HT1080 (cell line): ENCODE results near the gene MBD2. TPM values are rescaled to one million over a fixed set of nuclear protein-coding genes. Genes with fewer than 3 reads are reported as not detected.
A peak's percentile ranks its signal among the peaks of the same experiment; 100 is the strongest.

ENCODE experiments used
- DNase-seq: peaks from one replicate; pipeline ENCODE4 v3.0.0-alpha.2; 2015; ENCODE audit warnings: low read depth
- small RNA-seq: library from RNA; depleted of rRNA; stranded (forward); fragments of <200 nt; gene quantifications from one replicate; pipeline ENCODE3, GENCODE V24; 2014
- total RNA-seq: library from RNA; depleted of rRNA; stranded (reverse); fragments of >200 nt; shearing (Covaris generic); gene quantifications from 2 replicates; pipeline ENCODE4 v1.2.3, GENCODE V29; 2014; rRNA removed

The MBD2 gene
- total RNA-seq, 1 experiment from 2014 or later, result 45.9 TPM

- peak; percentile 58 for DNase-seq
These were observed 115.3 kb downstream of the MBD2 start for GRCh38 chr18:54109131-54109683.

- no peak for DNase-seq
These were observed 122.3 kb downstream of the MBD2 start for GRCh38 chr18:54102123-54102522.

Small RNAs within 50 kb of the gene (small RNA-seq; reads per million reads assigned to genes)
- 8.1 reads per million, percentile 90 among the genes with 10 or more reads in this experiment for gene SNORA37

Other genes with a start within 250 kb of the MBD2 start
- gene POLI, start 44.8 kb upstream of the MBD2 start, total RNA-seq, result 8.6 and 10.6 TPM in 2 replicates
- gene STARD6, start 133.2 kb upstream of the MBD2 start, total RNA-seq, result not detected in 2 replicates
- gene C18orf54, start 133.2 kb upstream of the MBD2 start, total RNA-seq, result 7.7 and 8.2 TPM in 2 replicates